HepG2 (cell line): ENCODE measurements around the gene LRRC4C. TPM values are rescaled to one million over a fixed set of nuclear protein-coding genes. Genes with fewer than 3 reads are reported as not detected.

Source experiments
- ATAC-seq: fragments of 200-7000 bp; cut with Tn5 transposase; 3 replicates; pipeline ENCODE4 v1.9.1; 2020; ENCODE audit warnings: mild to moderate bottlenecking, moderate library complexity
- BruUV-seq: library from RNA; stranded (reverse); fragments of 400-500 nt; replicated peaks from 2 replicates; lab custom pipeline; 2021; lab: Mats Ljungman, UMichigan
- CTCF ChIA-PET: fragments of 300-600 bp; formaldehyde crosslinking; extraction: SDS; loops from one replicate; lab custom pipeline; 2021; ENCODE audit warnings: low total read pairs, inconsistent platforms, low intra/inter-chr PET ratio; lab: Yijun Ruan, JAX
- POLR2A ChIA-PET: fragments of 350-600 bp; sonication (Branson Sonifier 250); formaldehyde crosslinking; loops from one replicate; lab custom pipeline; 2020; ENCODE audit warnings: antibody characterized with exemption, inconsistent platforms; lab: Yijun Ruan, JAX
- DNase-seq: peaks from one replicate; pipeline ENCODE4 v3.0.0-alpha.2; 2015; ENCODE audit warnings: low spot score
- FAIRE-seq: peaks from 3 replicates; lab custom pipeline; 2011; peaks lifted over from hg19 to GRCh38; lab: Jason Lieb, UNC
- H2AFZ ChIP-seq: one replicate; pipeline ENCODE4 v1.6.1; 2011; ENCODE audit warnings: low read length, inconsistent platforms
- H3K27ac ChIP-seq: fragments of 300-600 bp; 3 replicates; pipeline ENCODE4 v1.8.0; 2011; ENCODE audit warnings: mixed run types, mild to moderate bottlenecking, mixed read lengths, low read length, inconsistent platforms; ENCODE audit not compliant: insufficient read depth; ENCODE audit errors: extremely low read length
- H3K27me3 ChIP-seq, 2 experiments: fragments of 200-600 bp in 1 of 2; 2 replicates in 1 of 2; 3 replicates in 1 of 2; pipeline versions ENCODE4 v1.6.0 to v1.8.0; 2011; ENCODE audit warnings: low read length in 2 of 2, mild to moderate bottlenecking in 2 of 2, moderate library complexity in 2 of 2, inconsistent platforms in 1 of 2; ENCODE audit not compliant: insufficient read depth in 2 of 2, control insufficient read depth in 1 of 2
- H3K36me3 ChIP-seq, 2 experiments: fragments of 200-600 bp in 1 of 2; replicated peaks in 1 of 2; 2 replicates in 1 of 2; 3 replicates in 1 of 2; pipeline versions ENCODE4 v1.5.1 to v1.8.0; 2011; ENCODE audit warnings: low read length in 2 of 2, inconsistent platforms in 1 of 2; ENCODE audit not compliant: insufficient read depth in 2 of 2, control insufficient read depth in 1 of 2
- H3K4me1 ChIP-seq: 2 replicates; pipeline ENCODE4 v1.5.1; 2012; ENCODE audit warnings: low read length, inconsistent platforms; ENCODE audit not compliant: insufficient read depth
- H3K4me2 ChIP-seq: 2 replicates; pipeline ENCODE4 v1.6.0; 2011; ENCODE audit warnings: low read depth, low read length, inconsistent platforms
- H3K4me3 ChIP-seq, 3 experiments: fragments of 200-600 bp in 1 of 3; sonication (generic), shearing (Covaris generic) in 1 of 3; replicated peaks in 1 of 3; 2 replicates each; pipeline ENCODE4 v1.5.1; 2011 to 2016; ENCODE audit warnings: low read length in 3 of 3, inconsistent platforms in 2 of 3, low read depth in 2 of 3, mild to moderate bottlenecking in 2 of 3, control low read depth in 1 of 3, mixed read lengths in 1 of 3; ENCODE audit not compliant: insufficient read depth in 1 of 3
- H3K79me2 ChIP-seq: one replicate; pipeline ENCODE4 v1.6.1; 2011; ENCODE audit warnings: low read length, inconsistent platforms; ENCODE audit not compliant: insufficient read depth
- H3K9ac ChIP-seq: 2 replicates; pipeline ENCODE4 v1.6.0; 2011; ENCODE audit warnings: mild to moderate bottlenecking, low read depth, low read length, inconsistent platforms; ENCODE audit not compliant: insufficient read depth
- H3K9me3 ChIP-seq: 2 replicates; pipeline ENCODE4 v1.5.1; 2012; ENCODE audit warnings: mild to moderate bottlenecking, low read length
- H4K20me1 ChIP-seq: 2 replicates; pipeline ENCODE4 v1.6.0; 2011; ENCODE audit warnings: inconsistent platforms, mild to moderate bottlenecking, low read length, moderate library complexity; ENCODE audit not compliant: insufficient read depth
- AGO2 ChIP-seq: fragments of 200-400 bp; formaldehyde crosslinking; optimal IDR thresholded peaks from 2 replicates; pipeline ENCODE3; 2017; ENCODE audit warnings: mild to moderate bottlenecking, low read depth, low read length, moderate library complexity
- ARNT2 ChIP-seq: sonication (generic); formaldehyde crosslinking; IDR thresholded peaks from 2 replicates; pipeline ENCODE4 v1.8.0; 2022; ENCODE audit warnings: mild to moderate bottlenecking, low read depth, missing genetic modification reagents, moderate library complexity
- ATF3 ChIP-seq: sonication (generic); formaldehyde crosslinking; IDR thresholded peaks from 2 replicates; pipeline ENCODE4 v1.4.0; 2020; ENCODE audit warnings: missing genetic modification reagents
- BCL3 ChIP-seq: sonication (generic); formaldehyde crosslinking; IDR thresholded peaks from 2 replicates; pipeline ENCODE4 v1.5.1; 2020; ENCODE audit warnings: mild to moderate bottlenecking, missing genetic modification reagents, moderate library complexity
- HIVEP1 ChIP-seq: sonication (generic); formaldehyde crosslinking; IDR thresholded peaks from 2 replicates; pipeline ENCODE4 v1.4.0; 2020; ENCODE audit warnings: mild to moderate bottlenecking, missing genetic modification reagents
- KDM2A ChIP-seq: sonication (generic); formaldehyde crosslinking; IDR thresholded peaks from 2 replicates; pipeline ENCODE4 v1.4.0; 2020; ENCODE audit warnings: low read depth, missing genetic modification reagents, borderline replicate concordance
- NKX3-1 ChIP-seq: sonication (generic); formaldehyde crosslinking; IDR thresholded peaks from 2 replicates; pipeline ENCODE4 v1.5.0; 2020; ENCODE audit warnings: missing genetic modification reagents
- PRMT3 ChIP-seq: sonication (generic); formaldehyde crosslinking; IDR thresholded peaks from 2 replicates; pipeline ENCODE4 v1.8.1; 2022; ENCODE audit warnings: low read depth, mild to moderate bottlenecking, moderate library complexity, missing genetic modification reagents, borderline replicate concordance
- SATB2 ChIP-seq: sonication (generic); formaldehyde crosslinking; IDR thresholded peaks from 2 replicates; pipeline ENCODE4 v1.5.0; 2020; ENCODE audit warnings: missing genetic modification reagents
- SMAD9 ChIP-seq: sonication (generic); formaldehyde crosslinking; IDR thresholded peaks from 2 replicates; pipeline ENCODE4 v1.5.1; 2020; ENCODE audit warnings: mild to moderate bottlenecking, missing genetic modification reagents
- ZBTB42 ChIP-seq: sonication (generic); formaldehyde crosslinking; IDR thresholded peaks from 2 replicates; pipeline ENCODE4 v1.5.0; 2020; ENCODE audit warnings: mild to moderate bottlenecking, missing genetic modification reagents
- ZMYM4 ChIP-seq: sonication (generic); formaldehyde crosslinking; IDR thresholded peaks from 2 replicates; pipeline ENCODE4 v1.8.1; 2023; ENCODE audit warnings: mild to moderate bottlenecking, missing genetic modification reagents
- ZNF143 ChIP-seq: sonication (generic); formaldehyde crosslinking; IDR thresholded peaks from 2 replicates; pipeline ENCODE4 v1.4.0; 2020; ENCODE audit warnings: missing genetic modification reagents
- ZNF205 ChIP-seq: IDR thresholded peaks from 2 replicates; pipeline ENCODE4 v1.6.1; 2018; ENCODE audit warnings: missing biosample characterization, missing genetic modification reagents
- ZNF281 ChIP-seq: sonication (generic); formaldehyde crosslinking; IDR thresholded peaks from 2 replicates; pipeline ENCODE4 v1.4.0; 2020; ENCODE audit warnings: missing genetic modification reagents, borderline replicate concordance
- ZNF605 ChIP-seq: sonication (generic); formaldehyde crosslinking; IDR thresholded peaks from 2 replicates; pipeline ENCODE4 v1.8.0; 2022; ENCODE audit warnings: mild to moderate bottlenecking, missing genetic modification reagents
- ZNF710 ChIP-seq: sonication (generic); formaldehyde crosslinking; IDR thresholded peaks from 2 replicates; pipeline ENCODE4 v1.5.0; 2020; ENCODE audit warnings: mild to moderate bottlenecking, missing genetic modification reagents, borderline replicate concordance
- ZNF792 ChIP-seq: IDR thresholded peaks from 2 replicates; pipeline ENCODE4 v1.6.1; 2016
- WGBS: methylation state at CpG from one replicate; pipeline ENCODE4 v1.1.6; 2017; ENCODE audit warnings: low lambda C conversion rate; 5-methylcytosine and 5-hydroxymethylcytosine counted together
- in situ Hi-C: cut with HindIII; loops from 2 replicates; pipeline ENCODE4 v1.10.0; 2017; ENCODE audit warnings: low pct_unique_long_range_greater_than_20kb; ENCODE audit not compliant: extremely low pct_ligation_motif_present
- intact Hi-C: fragments of 100-400 bp; cut with micrococcal nuclease; formaldehyde crosslinking; loops from one replicate; pipeline ENCODE4 v1.10.0; 2022; ENCODE audit not compliant: unreplicated experiment
- polyA plus RNA-seq, 8 experiments: library from polyadenylated mRNA; depleted of rRNA in 3 of 8; stranded (reverse) in 7 of 8; unstranded in 1 of 8; fragments of >200 nt; fragmentation: Illumina TruSeq in 4 of 8; extraction: Trizol in 4 of 8; gene quantifications; 2 replicates each; pipeline versions ENCODE4 v1.2.1 to v1.2.3, GENCODE V29; 2011 to 2016; ENCODE audit warnings: low read depth in 4 of 8, missing spikeins in 1 of 8, mixed read lengths in 1 of 8; ENCODE audit not compliant: insufficient read depth in 1 of 8
- total RNA-seq, 5 experiments: library from RNA; depleted of rRNA; stranded (reverse); fragments of >200 nt; fragmentation: Illumina TruSeq; extraction: Trizol; gene quantifications; 2 replicates each; pipeline ENCODE4 v1.2.3, GENCODE V29; 2016; ENCODE audit warnings: low read depth in 1 of 5

Gene LRRC4C
- total and polyA plus RNA-seq, 2 of the 13 experiments (the other 11 are each of a cell fraction or from before 2014, with no cell fraction given): not detected

- TF ChIP-seq ZNF281 (CRISPR knock-in tag): no peak
- TF ChIP-seq ZNF605 (CRISPR knock-in tag): no peak
- no peak for TF ChIP-seq SMAD9 (CRISPR knock-in tag)
- TF ChIP-seq ATF3 (CRISPR knock-in tag): no peak
Observed at GRCh38 chr11:41045266-41045665, 414.2 kb downstream of the LRRC4C start (continued).

GRCh38 chr11:41044747-41045146, 414.7 kb downstream of the LRRC4C start:
- no peak for FAIRE-seq
- WGBS: 2% methylated on average over 2 of the region's 2 CpGs
- no peak overlapping the region for H2AFZ ChIP-seq
- H4K20me1 ChIP-seq: no peaks in the 10 kb centered on the region
- no peak overlapping the region for H3K9ac ChIP-seq
- CTCF ChIA-PET: no interaction called here
- H3K4me3 ChIP-seq: no peak overlapping the region
- H3K79me2 ChIP-seq: no peaks in the 10 kb centered on the region
- intact Hi-C loops (no loop called here), in situ Hi-C loops (no loop called here)
- no TSS peak for BruUV-seq
- no peaks in the 10 kb centered on the region for H3K36me3 ChIP-seq
- POLR2A ChIA-PET: no interaction called here
- no peak overlapping the region for H3K27ac ChIP-seq
- ATAC-seq: no peak
- H3K4me1 ChIP-seq: no peaks in the 10 kb centered on the region
- H3K27me3 ChIP-seq: no peaks in the 10 kb centered on the region
- no peak for DNase-seq
- no peak overlapping the region for H3K4me2 ChIP-seq
- peaks cover 63% of the 10 kb centered on the region for H3K9me3 ChIP-seq
- TF ChIP-seq ZNF710 (CRISPR knock-in tag) (no peak), PRMT3 (CRISPR knock-in tag) (no peak), KDM2A (no peak), ZNF205 (CRISPR knock-in tag) (no peak), BCL3 (CRISPR knock-in tag) (no peak), ZNF792 (CRISPR knock-in tag) (no peak), ZBTB42 (CRISPR knock-in tag) (no peak), ZMYM4 (CRISPR knock-in tag) (no peak), HIVEP1 (CRISPR knock-in tag) (no peak), AGO2 (no peak), NKX3-1 (CRISPR knock-in tag) (no peak), SATB2 (CRISPR knock-in tag) (no peak), ARNT2 (CRISPR knock-in tag) (no peak), ZNF143 (CRISPR knock-in tag) (no peak)
